Ovary (tissue), 9 donors: ENCODE data around the gene LRIG1. TPM values are rescaled to one million over a fixed set of nuclear protein-coding genes. Genes with fewer than 3 reads are reported as not detected.
"Not testable (repeated sequence)": the region's sequence is repeated elsewhere in the genome, so short reads cannot be mapped to it uniquely, and the experiment has no call there.

Source experiments
- DNase-seq, 5 donors: peaks; one replicate each; pipeline ENCODE4 v3.0.0-alpha.2; 2019 to 2020
- H3K27ac ChIP-seq, 2 donors: fragments of 200-600 bp; one replicate each; pipeline versions ENCODE4 v1.5.1 to v1.8.0; 2019 to 2022
- H3K27me3 ChIP-seq: fragments of 200-600 bp; one replicate; pipeline ENCODE4 v1.8.0; 2022
- H3K36me3 ChIP-seq: fragments of 200-600 bp; sonication (generic); one replicate; pipeline ENCODE4 v1.5.1; 2019
- H3K4me1 ChIP-seq: one replicate; pipeline ENCODE4 v1.8.1; 2013; ENCODE audit warnings: mild to moderate bottlenecking, moderate library complexity; ENCODE audit not compliant: insufficient read depth
- H3K4me3 ChIP-seq: fragments of 200-600 bp; sonication (generic); one replicate; pipeline ENCODE4 v1.5.1; 2017
- H3K9me3 ChIP-seq, 2 donors: fragments of 200-600 bp in 1 of 2; sonication (generic) in 1 of 2; one replicate each; pipeline versions ENCODE4 v1.5.1 to v1.8.1; 2013 to 2019; ENCODE audit warnings: mild to moderate bottlenecking in 1 of 2, moderate library complexity in 1 of 2
- EP300 ChIP-seq: sonication (generic); formaldehyde crosslinking; IDR thresholded peaks from one replicate; pipeline ENCODE4 v1.6.1; 2017; ENCODE audit warnings: antibody characterized with exemption
- POLR2A ChIP-seq: fragments of 450-650 bp; IDR thresholded peaks from one replicate; pipeline ENCODE4 v1.6.1; 2017; ENCODE audit warnings: antibody characterized with exemption, mild to moderate bottlenecking, moderate library complexity
- WGBS, 3 donors: extraction: QIAGEN DNeasy Blood & Tissue Kit in 1 of 3; methylation state at CpG; one replicate each; pipeline versions ENCODE4 v1.1.5 to v1.1.7; 2013 to 2017; 5-methylcytosine and 5-hydroxymethylcytosine counted together
- intact Hi-C, 4 donors: fragments of 100-400 bp; cut with DNase I; formaldehyde crosslinking; loops; one replicate each; pipeline versions ENCODE4 v1.11.0 to v1.15.1; 2022 to 2023
- polyA plus RNA-seq, 2 donors: library from polyadenylated mRNA; stranded (reverse); fragments of 200-250 nt in 1 of 2; fragments of 350-450 nt in 1 of 2; fragmentation: Illumina TruSeq in 1 of 2; extraction: RNeasy Lipid Tissue Mini Kit (QIAGEN cat#74804) in 1 of 2; gene quantifications; one replicate each; pipeline ENCODE4 v1.2.3, GENCODE V29; 2013 to 2014
- total RNA-seq, 7 donors: library from RNA; depleted of rRNA in 2 of 7; stranded (reverse); fragments of >200 nt in 2 of 7; fragmentation: NEBNext Ultra II Directional in 3 of 7; extraction: Animal tissue kit (Norgen Biotek cat#: 25700) in 3 of 7; gene quantifications; one replicate each; pipeline versions ENCODE4 v1.1.0 to v1.2.4, GENCODE V29; 2016 to 2023
- TF ChIP-seq, protein P1 (sequence below), 3 donors: fragments of 450-650 bp in 2 of 3; fragments of 200-600 bp in 1 of 3; IDR thresholded peaks; one replicate each; pipeline versions ENCODE4 v1.5.1 to v1.8.0; 2016 to 2022; ENCODE audit warnings: antibody characterized with exemption in 3 of 3, mild to moderate bottlenecking in 1 of 3
- donor health status: DM: no; HTN: no; CAD: no; lungs with moderate emphysema.
- donor health status: DM: no; HTN: no; CAD: no.
- donor health status: Bipolar disorder and iron deficiency.
- donor health status: DM: yes; HTN: yes; CAD: no.
- donor health status: DM: no; HTN: no; CAD: no.
- donor health status: DM: yes; HTN: yes; CAD: no.

The LRIG1 gene
- total and polyA plus RNA-seq, 9 donors = 29.1 to 64.8 (median 42.6) TPM

DNA sequence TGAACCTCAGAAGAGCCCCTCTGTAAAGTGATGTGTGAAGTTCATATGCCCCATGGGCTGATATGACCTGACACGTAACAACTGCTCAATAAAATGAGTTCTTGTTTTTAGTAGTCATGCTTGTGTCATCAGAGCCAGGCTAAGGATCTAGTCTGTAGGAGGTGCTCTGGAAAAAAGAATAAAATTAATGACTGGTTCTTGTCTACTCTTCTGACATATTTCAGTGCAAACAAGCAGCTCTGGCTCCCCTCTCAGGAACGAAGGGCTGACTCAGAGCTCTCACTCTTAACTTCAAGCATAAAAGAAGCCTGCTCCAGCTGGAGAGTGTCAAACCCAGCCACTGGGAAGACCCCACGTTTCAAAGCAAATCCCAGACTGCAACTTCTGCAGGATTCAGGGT, 77.0 kb downstream of the LRIG1 start:
- H3K36me3 ChIP-seq = no peaks in the 10 kb centered on the region
- no peaks in the 10 kb centered on the region for H3K27me3 ChIP-seq
- H3K27ac ChIP-seq = no peak overlapping the region
- intact Hi-C loops = no loop called here
- 3 to 19% (median 16%) methylated on average over 3 of the region's 3 CpGs for WGBS, 3 donors
- H3K4me3 ChIP-seq = no peak overlapping the region
- no peak for TF ChIP-seq EP300
- TF ChIP-seq, protein P1, sequence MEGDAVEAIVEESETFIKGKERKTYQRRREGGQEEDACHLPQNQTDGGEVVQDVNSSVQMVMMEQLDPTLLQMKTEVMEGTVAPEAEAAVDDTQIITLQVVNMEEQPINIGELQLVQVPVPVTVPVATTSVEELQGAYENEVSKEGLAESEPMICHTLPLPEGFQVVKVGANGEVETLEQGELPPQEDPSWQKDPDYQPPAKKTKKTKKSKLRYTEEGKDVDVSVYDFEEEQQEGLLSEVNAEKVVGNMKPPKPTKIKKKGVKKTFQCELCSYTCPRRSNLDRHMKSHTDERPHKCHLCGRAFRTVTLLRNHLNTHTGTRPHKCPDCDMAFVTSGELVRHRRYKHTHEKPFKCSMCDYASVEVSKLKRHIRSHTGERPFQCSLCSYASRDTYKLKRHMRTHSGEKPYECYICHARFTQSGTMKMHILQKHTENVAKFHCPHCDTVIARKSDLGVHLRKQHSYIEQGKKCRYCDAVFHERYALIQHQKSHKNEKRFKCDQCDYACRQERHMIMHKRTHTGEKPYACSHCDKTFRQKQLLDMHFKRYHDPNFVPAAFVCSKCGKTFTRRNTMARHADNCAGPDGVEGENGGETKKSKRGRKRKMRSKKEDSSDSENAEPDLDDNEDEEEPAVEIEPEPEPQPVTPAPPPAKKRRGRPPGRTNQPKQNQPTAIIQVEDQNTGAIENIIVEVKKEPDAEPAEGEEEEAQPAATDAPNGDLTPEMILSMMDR (IDR thresholded peaks at IDR 0.05) = no peak
- no peak for TF ChIP-seq POLR2A
- DNase-seq = peak in 1 of 5 donors; percentile 61
- H3K4me1 ChIP-seq = peaks cover 25% of the 10 kb centered on the region
- H3K9me3 ChIP-seq = no peaks in the 10 kb centered on the region

DNA sequence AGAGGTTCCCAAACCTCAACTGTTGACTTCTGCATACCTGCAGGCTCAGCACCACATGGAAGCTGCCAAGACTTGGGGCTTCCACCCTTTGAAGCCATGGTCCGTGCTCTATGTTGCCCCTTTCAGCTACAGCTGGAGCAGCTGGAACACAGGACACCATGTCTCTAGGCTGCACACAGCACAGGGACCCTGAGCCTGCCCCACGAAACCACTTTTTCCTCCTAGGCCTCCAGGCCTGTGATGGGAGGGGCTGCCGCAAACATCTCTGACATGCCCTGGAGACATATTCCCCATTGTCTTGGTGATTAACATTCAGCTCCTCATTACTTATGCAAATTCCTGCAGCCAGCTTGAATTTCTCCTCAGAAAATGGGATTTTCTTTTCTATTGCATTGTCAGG, 78.9 kb downstream of the LRIG1 start:
- peaks cover 24% of the 10 kb centered on the region for H3K4me1 ChIP-seq
- H3K27ac ChIP-seq, H3K4me3 ChIP-seq, H3K27me3 ChIP-seq, H3K9me3 ChIP-seq, intact Hi-C loops, DNase-seq, H3K36me3 ChIP-seq: not testable (repeated sequence)
- WGBS, 3 donors = 96 to 97% (median 96%) methylated on average over 3 of the region's 3 CpGs

DNA sequence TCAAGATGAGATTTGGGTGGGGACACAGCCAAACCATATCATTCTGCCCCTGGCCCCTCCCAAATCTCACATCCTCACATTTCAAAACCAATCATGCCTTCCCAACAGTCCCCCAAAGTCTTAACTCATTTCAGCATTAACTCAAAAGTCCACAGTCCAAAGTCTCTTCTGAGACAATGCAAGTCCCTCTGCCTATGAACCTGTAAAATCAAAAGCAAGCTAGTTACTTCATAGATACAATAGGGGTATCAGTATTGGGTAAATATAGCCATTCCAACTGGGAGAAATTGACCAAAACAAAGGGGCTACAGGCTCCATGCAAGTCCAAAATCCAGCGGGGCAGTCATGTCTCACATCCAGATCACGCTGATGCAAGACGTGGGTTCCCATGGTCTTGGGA, 79.7 kb downstream of the LRIG1 start:
- peaks cover 27% of the 10 kb centered on the region for H3K4me1 ChIP-seq
- H3K27me3 ChIP-seq, DNase-seq, H3K36me3 ChIP-seq, intact Hi-C loops, H3K9me3 ChIP-seq, H3K27ac ChIP-seq, H3K4me3 ChIP-seq: not testable (repeated sequence)
- WGBS, 3 donors = 94 to 98% (median 97%) methylated on average over 3 of the region's 3 CpGs

DNA sequence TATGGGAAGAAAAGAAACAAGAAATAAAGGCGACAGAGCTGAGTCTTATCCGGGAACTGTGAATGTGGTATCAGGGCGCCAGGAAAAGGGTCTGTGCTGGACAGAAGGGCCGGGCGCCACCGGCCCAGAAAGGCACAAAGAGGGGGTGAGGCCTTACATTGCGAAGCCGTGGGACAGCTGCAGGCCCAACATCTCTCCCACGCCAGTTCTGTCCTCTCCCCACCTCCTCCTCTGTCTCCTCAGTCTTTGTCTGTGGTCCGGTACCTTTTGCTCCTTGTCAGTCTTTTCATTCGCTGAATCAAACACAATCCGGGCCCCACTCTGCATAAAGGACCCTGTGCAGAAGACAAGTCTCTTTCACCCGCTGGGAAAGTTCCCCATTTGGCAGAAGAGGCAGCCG, 81.8 kb downstream of the LRIG1 start:
- no peak for DNase-seq
- no peaks in the 10 kb centered on the region for H3K9me3 ChIP-seq
- no peak overlapping the region for H3K4me3 ChIP-seq
- no peak overlapping the region for H3K27ac ChIP-seq
- H3K36me3 ChIP-seq = no peaks in the 10 kb centered on the region
- intact Hi-C loops = loop anchor here in 2 of 4 donors (5.0 to 10.0 kb wide), 2 partner anchors 76 to 78 kb away; no protein-coding TSS in a partner anchor
- no peak for TF ChIP-seq POLR2A
- no peak for TF ChIP-seq EP300
- TF ChIP-seq, protein P1 (IDR thresholded peaks at IDR 0.05) = no peak
- no peaks in the 10 kb centered on the region for H3K27me3 ChIP-seq
- WGBS, 3 donors = 82 to 94% (median 87%) methylated on average over 14 of the region's 14 CpGs
- peaks cover 23% of the 10 kb centered on the region for H3K4me1 ChIP-seq

DNA sequence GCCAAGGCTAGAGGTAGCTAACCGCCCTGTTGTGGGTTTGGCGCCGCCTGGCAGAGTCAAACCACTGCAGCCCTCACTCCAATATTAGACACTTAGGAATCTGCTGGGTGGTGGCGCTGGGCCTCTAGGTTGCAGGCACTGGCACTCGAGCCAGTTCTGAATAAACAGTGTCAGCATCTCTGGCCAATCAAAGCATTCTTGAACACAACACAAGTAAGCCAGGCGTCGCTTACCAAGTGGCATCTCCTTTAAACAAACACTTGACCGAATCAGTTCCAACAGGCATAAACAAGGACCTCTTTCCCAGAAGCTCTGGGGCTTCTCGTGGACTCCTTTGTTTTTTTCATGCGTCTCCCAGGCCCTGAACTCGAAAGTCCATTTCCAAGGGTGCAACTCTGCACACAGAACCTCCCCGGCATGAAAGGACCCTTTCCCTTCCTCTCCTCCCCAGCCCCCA, 82.3 kb downstream of the LRIG1 start:
- Histone ChIP-seq H3K4me1 (peaks cover 20% of the 10 kb centered on the region), H3K27me3 (no peaks in the 10 kb centered on the region), H3K4me3 (no peak overlapping the region), H3K36me3 (no peaks in the 10 kb centered on the region), H3K9me3 (no peaks in the 10 kb centered on the region), H3K27ac (no peak overlapping the region)
- TF ChIP-seq EP300 (no peak), POLR2A (no peak)
- TF ChIP-seq, protein P1 (IDR thresholded peaks at IDR 0.05) = no peak
- no peak for DNase-seq
- 74 to 85% (median 78%) methylated on average over 12 of the region's 12 CpGs for WGBS, 3 donors
- intact Hi-C loops = loop anchor here in 2 of 4 donors (5.0 to 10.0 kb wide), 2 partner anchors 76 to 79 kb away; no protein-coding TSS in a partner anchor
